GM12878 (cell line): Measurements from ENCODE around the gene TUBA4B. TPM values are rescaled to one million over a fixed set of nuclear protein-coding genes. Genes with fewer than 3 reads are reported as not detected.

ENCODE experiments used
- ATAC-seq: fragments of 200-7000 bp; cut with Tn5 transposase; 3 replicates; pipeline ENCODE4 v1.9.1; 2020; ENCODE audit warnings: mild to moderate bottlenecking, moderate library complexity
- BruUV-seq: library from RNA; stranded (reverse); fragments of 400-500 nt; replicated peaks from 2 replicates; lab custom pipeline; 2021; lab: Mats Ljungman, UMichigan
- CTCF ChIA-PET: fragments of 300-600 bp; sonication (Branson Sonifier 250); formaldehyde crosslinking; extraction: SDS; loops from one replicate; lab custom pipeline; 2021; ENCODE audit warnings: inconsistent platforms; lab: Yijun Ruan, JAX
- POLR2A ChIA-PET: fragments of 350-600 bp; formaldehyde crosslinking; extraction: SDS; loops from one replicate; lab custom pipeline; 2021; ENCODE audit warnings: inconsistent platforms; lab: Charles Lee
- RAD21 ChIA-PET: fragments of 300-600 bp; sonication (Branson Sonifier 250); formaldehyde crosslinking; loops from one replicate; lab custom pipeline; 2023; ENCODE audit warnings: antibody characterized with exemption; ENCODE audit not compliant: unreplicated experiment; lab: Charles Lee
- SMC1A ChIA-PET: fragments of 300-600 bp; sonication (Branson Sonifier 250); formaldehyde crosslinking; loops from one replicate; lab custom pipeline; 2023; ENCODE audit not compliant: unreplicated experiment, uncharacterized antibody; lab: Charles Lee
- DNase-seq: peaks from one replicate; pipeline ENCODE4 v3.0.0-alpha.2; 2011; ENCODE audit warnings: low read depth, low spot score
- FAIRE-seq: peaks from 3 replicates; lab custom pipeline; 2011; peaks lifted over from hg19 to GRCh38; lab: Jason Lieb, UNC
- H2AFZ ChIP-seq: 2 replicates; pipeline ENCODE4 v1.6.0; 2011; ENCODE audit warnings: low read depth, low read length, control low read depth; ENCODE audit not compliant: control insufficient read depth
- H3K27ac ChIP-seq: 2 replicates; pipeline ENCODE4 v1.5.1; 2011; ENCODE audit warnings: control low read depth; ENCODE audit not compliant: control insufficient read depth, insufficient read depth
- H3K27me3 ChIP-seq, 2 experiments: replicated peaks in 1 of 2; 2 replicates each; pipeline versions ENCODE4 v1.6.0 to v1.6.1; 2011; ENCODE audit warnings: low read length in 1 of 2; ENCODE audit not compliant: control insufficient read depth in 2 of 2, insufficient read depth in 2 of 2
- H3K36me3 ChIP-seq, 2 experiments: 2 replicates each; pipeline ENCODE4 v1.5.1; 2011; ENCODE audit warnings: low read length in 1 of 2; ENCODE audit not compliant: control insufficient read depth in 2 of 2, insufficient read depth in 2 of 2
- H3K4me1 ChIP-seq: 2 replicates; pipeline ENCODE4 v1.6.1; 2011; ENCODE audit warnings: mild to moderate bottlenecking, low read length, moderate library complexity, mixed read lengths; ENCODE audit not compliant: control insufficient read depth, insufficient read depth
- H3K4me2 ChIP-seq: 2 replicates; pipeline ENCODE4 v1.6.0; 2011; ENCODE audit warnings: control low read depth; ENCODE audit not compliant: control insufficient read depth, insufficient read depth
- H3K4me3 ChIP-seq: fragments of 200-600 bp; sonication (generic); 2 replicates; pipeline ENCODE4 v1.5.1; 2016
- H3K79me2 ChIP-seq: 2 replicates; pipeline ENCODE4 v1.6.0; 2011; ENCODE audit warnings: low read length; ENCODE audit not compliant: control insufficient read depth, insufficient read depth
- H3K9ac ChIP-seq: 2 replicates; pipeline ENCODE4 v1.8.0; 2011; ENCODE audit warnings: low read length, control low read depth, mixed read lengths; ENCODE audit not compliant: control insufficient read depth, insufficient read depth
- H3K9me3 ChIP-seq: replicated peaks from 3 replicates; pipeline ENCODE4 v1.5.1; 2011; ENCODE audit warnings: mild to moderate bottlenecking, low read length; ENCODE audit not compliant: control insufficient read depth, insufficient read depth
- H4K20me1 ChIP-seq: 2 replicates; pipeline ENCODE4 v1.6.0; 2011; ENCODE audit not compliant: control insufficient read depth, insufficient read depth
- BCL11A ChIP-seq: IDR thresholded peaks from 2 replicates; pipeline ENCODE4 v1.6.1; 2011; ENCODE audit warnings: low read depth, low read length
- BHLHE40 ChIP-seq, 2 experiments: fragments of 450-650 bp in 1 of 2; IDR thresholded peaks; 2 replicates each; pipeline ENCODE4 v1.6.1; 2011 to 2017; ENCODE audit warnings: low read depth in 2 of 2, borderline replicate concordance in 1 of 2, improper control_type of control experiment in 1 of 2, low read length in 1 of 2, mild to moderate bottlenecking in 1 of 2
- BMI1 ChIP-seq: fragments of 450-650 bp; IDR thresholded peaks from 2 replicates; pipeline ENCODE4 v1.6.1; 2016; ENCODE audit warnings: mild to moderate bottlenecking, moderate library complexity, borderline replicate concordance
- BRCA1 ChIP-seq: IDR thresholded peaks from 2 replicates; pipeline ENCODE4 v1.6.1; 2011; ENCODE audit warnings: low read depth, low read length, improper control_type of control experiment
- FOS ChIP-seq: IDR thresholded peaks from 3 replicates; pipeline ENCODE4 v1.6.1; 2011; ENCODE audit warnings: borderline replicate concordance; ENCODE audit not compliant: insufficient read length; ENCODE audit errors: extremely low read depth
- GABPA ChIP-seq: IDR thresholded peaks from 2 replicates; pipeline ENCODE4 v1.6.1; 2014; ENCODE audit warnings: antibody characterized with exemption, low read depth, mild to moderate bottlenecking, inconsistent platforms
- HDGF ChIP-seq: fragments of 450-650 bp; IDR thresholded peaks from 2 replicates; pipeline ENCODE4 v1.6.1; 2016; ENCODE audit warnings: antibody characterized with exemption
- KDM1A ChIP-seq: fragments of 200-600 bp; sonication (generic); IDR thresholded peaks from 2 replicates; pipeline ENCODE4 v1.6.1; 2016; ENCODE audit warnings: borderline replicate concordance
- LARP7 ChIP-seq: fragments of 450-650 bp; IDR thresholded peaks from 2 replicates; pipeline ENCODE4 v1.6.1; 2017; ENCODE audit warnings: mild to moderate bottlenecking
- PML ChIP-seq: IDR thresholded peaks from 2 replicates; pipeline ENCODE4 v1.6.1; 2012; ENCODE audit warnings: low read length, inconsistent platforms
- RBBP5 ChIP-seq: fragments of 200-600 bp; sonication (generic); conservative IDR thresholded peaks from 2 replicates; pipeline ENCODE4 v1.6.1; 2016
- RFX5 ChIP-seq: IDR thresholded peaks from 2 replicates; pipeline ENCODE4 v1.6.1; 2011; ENCODE audit warnings: low read depth, low read length, improper control_type of control experiment
- SP1 ChIP-seq: IDR thresholded peaks from one replicate; pipeline ENCODE4 v1.6.1; 2011; ENCODE audit warnings: low read depth, low read length
- YBX1 ChIP-seq: fragments of 450-650 bp; IDR thresholded peaks from 2 replicates; pipeline ENCODE4 v1.6.1; 2016; ENCODE audit warnings: antibody characterized with exemption
- WGBS: methylation state at CpG from one replicate; pipeline ENCODE4 v1.1.6; 2016; ENCODE audit warnings: low lambda C conversion rate; ENCODE audit not compliant: insufficient replicate concordance, insufficient coverage; ENCODE audit errors: missing lambda C conversion rate; 5-methylcytosine and 5-hydroxymethylcytosine counted together
- in situ Hi-C: fragments of 300-500 bp; cut with MboI; formaldehyde crosslinking; loops from 9 replicates; pipeline ENCODE4 v1.14.3; 2018; ENCODE audit warnings: mixed read lengths
- intact Hi-C: fragments of 100-400 bp; cut with micrococcal nuclease; formaldehyde crosslinking; loops from one replicate; pipeline ENCODE4 v1.14.2; 2022; ENCODE audit not compliant: unreplicated experiment
- polyA plus RNA-seq, 11 experiments: library from polyadenylated mRNA; depleted of rRNA in 4 of 11; unstranded in 6 of 11; stranded (reverse) in 5 of 11; fragments of >200 nt; fragmentation: Nextera tagmentation in 4 of 11; fragmentation: Illumina TruSeq in 1 of 11; extraction: Ambion mirVana in 4 of 11; extraction: Trizol in 1 of 11; gene quantifications; 1 replicate in 1 of 11; 2 replicates in 10 of 11; pipeline versions ENCODE4 v1.2.1 to v1.2.3, GENCODE V29; 2011 to 2016; ENCODE audit warnings: inconsistent platforms in 2 of 11, missing spikeins in 2 of 11, low read depth in 1 of 11
- total RNA-seq, 4 experiments: library from RNA; depleted of rRNA in 3 of 4; stranded (reverse); fragments of >200 nt in 3 of 4; fragmentation: Illumina TruSeq in 1 of 4; extraction: Trizol in 1 of 4; gene quantifications; 2 replicates each; pipeline versions ENCODE4 v1.2.1 to v1.2.3, GENCODE V29; 2013 to 2021
- TF ChIP-seq, protein P1 (sequence below): IDR thresholded peaks from 2 replicates; pipeline ENCODE4 v1.6.1; 2011; ENCODE audit warnings: mild to moderate bottlenecking, low read depth, low read length, moderate library complexity; ENCODE audit not compliant: insufficient replicate concordance
- TF ChIP-seq, protein P2 (sequence below): IDR thresholded peaks from 2 replicates; pipeline ENCODE4 v1.6.1; 2011; ENCODE audit warnings: low read depth, mild to moderate bottlenecking, low read length, moderate library complexity, borderline replicate concordance; ENCODE audit errors: extremely low read depth

The TUBA4B gene
- total and polyA plus RNA-seq, 10 of the 15 experiments (the other 5 are each of a cell fraction or from before 2014, with no cell fraction given), result 0.07 TPM; not detected in 9

DNA sequence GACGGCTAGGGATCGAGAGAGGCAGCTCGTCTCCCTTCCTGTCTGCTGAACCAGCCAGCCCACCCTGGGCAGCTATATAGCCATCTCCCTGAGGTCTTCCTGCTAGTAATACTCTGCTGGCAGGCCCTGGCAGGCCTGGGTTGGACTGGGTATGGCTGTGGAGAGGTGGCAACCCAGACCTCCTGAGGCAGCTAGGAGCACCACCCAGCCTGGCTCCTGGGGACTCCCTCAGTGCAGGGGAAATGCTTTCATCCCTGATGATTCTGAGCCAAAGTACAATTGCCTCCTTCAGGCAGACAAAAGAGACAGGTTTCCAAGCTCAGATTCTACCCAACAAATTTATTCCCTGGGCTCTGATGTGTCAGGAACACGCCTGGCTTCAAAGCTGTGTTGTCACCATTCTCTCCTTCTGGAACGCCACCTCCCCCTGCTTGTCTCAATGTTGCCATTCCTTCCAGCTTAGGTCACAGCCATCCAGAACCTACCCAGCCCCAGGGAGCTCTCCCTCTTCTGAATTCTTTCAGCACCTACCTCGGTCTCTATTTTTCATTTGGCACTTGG, 21.4 kb downstream of the TUBA4B start (continued):
- TF ChIP-seq SP1, result no peak

DNA sequence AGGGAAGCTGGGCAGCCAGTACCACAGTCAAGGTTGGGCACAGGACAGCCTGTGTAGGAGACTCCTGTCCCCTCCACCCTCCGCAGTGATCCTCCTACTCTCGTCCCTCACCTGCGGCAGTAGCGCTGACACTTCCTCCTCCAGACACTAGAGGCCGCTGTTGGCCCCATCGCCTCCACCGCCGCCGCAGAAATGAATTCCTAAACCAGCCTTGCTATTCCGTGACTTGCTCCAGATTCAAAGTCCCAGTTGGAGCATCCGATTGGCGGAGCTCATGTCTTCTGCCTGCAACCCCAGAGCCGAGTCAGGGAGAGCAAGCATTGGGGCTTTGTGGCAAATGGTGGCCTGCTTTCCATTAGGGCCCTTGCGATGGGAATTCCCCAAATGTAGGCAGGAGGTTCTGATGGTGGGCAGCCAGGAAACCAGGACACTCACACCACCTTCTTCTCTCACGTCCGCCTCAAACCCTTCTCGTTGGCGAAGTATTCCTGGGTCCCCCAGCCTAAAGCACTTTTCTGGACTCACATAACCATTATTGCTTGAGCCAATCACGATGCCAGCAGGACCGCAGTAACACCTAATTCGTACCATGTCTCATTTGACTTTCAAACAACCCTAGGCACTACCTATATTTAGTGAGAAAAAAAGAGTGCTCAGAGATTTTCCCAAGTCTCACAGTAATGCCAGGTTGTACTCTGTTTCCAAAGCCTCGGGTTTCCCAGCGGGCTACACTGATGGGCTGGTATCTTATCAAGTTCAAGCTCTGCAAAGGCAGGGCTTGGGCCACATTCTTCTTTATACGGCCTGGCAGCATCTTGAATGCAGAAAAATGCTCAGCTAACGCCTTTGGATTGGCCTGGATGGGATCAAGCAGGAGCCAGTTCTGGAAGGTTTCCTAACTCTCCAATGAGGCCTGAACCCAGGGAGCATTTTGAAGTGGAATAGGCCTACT, 24.9 kb downstream of the TUBA4B start:
- Histone ChIP-seq H3K4me3 (peak overlapping the region; percentile 71; the same call in 1 of the 2 replicates), H3K36me3 (no peaks in the 10 kb centered on the region; a peak in 1 of 4 replicates), H2AFZ (peak overlapping the region; percentile 98), H4K20me1 (no peaks in the 10 kb centered on the region), H3K9me3 (no peaks in the 10 kb centered on the region), H3K4me2 (peak overlapping the region; percentile 95), H3K27ac (peak overlapping the region; percentile 90), H3K27me3 (no peaks in the 10 kb centered on the region), H3K9ac (peak overlapping the region; percentile 72), H3K4me1 (peaks cover 26% of the 10 kb centered on the region), H3K79me2 (peaks cover 6% of the 10 kb centered on the region)
- ChIA-PET CTCF (interaction anchor here (0.7 to 13.5 kb wide), 21 partner anchors 8 to 248 kb away, joined by 3 to 257 read pairs (median 9); partner anchors contain the start of genes ANKZF1, ATG9A, CNPPD1 and DNPEP), RAD21 (interaction anchor here (0.6 to 5.9 kb wide), 14 partner anchors 11 to 384 kb away, joined by 3 to 78 read pairs (median 4); partner anchors contain the start of genes ABCB6, CNPPD1, GLB1L and STK16), SMC1A (interaction anchor here (0.6 to 8.8 kb wide), 11 partner anchors 9 to 146 kb away, joined by 3 to 98 read pairs (median 4); partner anchors contain the start of genes CNPPD1, GLB1L, STK16 and TUBA4A), POLR2A (interaction anchor here (0.6 to 7.0 kb wide), 11 partner anchors 8 to 384 kb away, joined by 3 to 160 read pairs (median 10); partner anchors contain the start of genes ANKZF1, ATG9A, CNPPD1 and DNPEP)
- peak; percentile 94 for FAIRE-seq
- ATAC-seq, result peak; percentile 52
- intact Hi-C loops, result loop anchor here (5.0 kb wide), 3 partner anchors 71 to 319 kb away; partner anchors contain the start of genes CNPPD1, RETREG2, STK11IP and ZFAND2B
- in situ Hi-C loops, result no loop called here
- BruUV-seq, result TSS peak; percentile 70
- peak; percentile 39 for DNase-seq
- 3% methylated on average over 25 of the region's 25 CpGs for WGBS
- TF ChIP-seq BHLHE40 (IDR thresholded peaks at IDR 0.05; ENCODE audit: borderline replicate concordance in 1 of 2, low read depth in 2 of 2, low read length in 1 of 2) (peak; percentile 50 to 59; a peak in 3 of 4 replicates), HDGF (peak; percentile 85; the same call in 1 of the 2 replicates), FOS (no peak), BMI1 (no peak), KDM1A (no peak), BRCA1 (no peak), RBBP5 (no peak), RFX5 (0 out of 2 replicates have a peak, but pooled peaks have one; percentile 7), BCL11A (no peak), YBX1 (no peak), PML (no peak), LARP7 (peak; percentile 60; the same call in 1 of the 2 replicates), GABPA (no peak)
- TF ChIP-seq, protein P1, sequence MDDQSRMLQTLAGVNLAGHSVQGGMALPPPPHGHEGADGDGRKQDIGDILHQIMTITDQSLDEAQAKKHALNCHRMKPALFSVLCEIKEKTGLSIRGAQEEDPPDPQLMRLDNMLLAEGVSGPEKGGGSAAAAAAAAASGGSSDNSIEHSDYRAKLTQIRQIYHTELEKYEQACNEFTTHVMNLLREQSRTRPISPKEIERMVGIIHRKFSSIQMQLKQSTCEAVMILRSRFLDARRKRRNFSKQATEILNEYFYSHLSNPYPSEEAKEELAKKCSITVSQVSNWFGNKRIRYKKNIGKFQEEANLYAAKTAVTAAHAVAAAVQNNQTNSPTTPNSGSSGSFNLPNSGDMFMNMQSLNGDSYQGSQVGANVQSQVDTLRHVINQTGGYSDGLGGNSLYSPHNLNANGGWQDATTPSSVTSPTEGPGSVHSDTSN, result no peak
- TF ChIP-seq, protein P2, sequence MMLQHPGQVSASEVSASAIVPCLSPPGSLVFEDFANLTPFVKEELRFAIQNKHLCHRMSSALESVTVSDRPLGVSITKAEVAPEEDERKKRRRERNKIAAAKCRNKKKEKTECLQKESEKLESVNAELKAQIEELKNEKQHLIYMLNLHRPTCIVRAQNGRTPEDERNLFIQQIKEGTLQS, result no peak
